ENCODE measurements around the gene EPOP. TPM values are rescaled to one million over a fixed set of nuclear protein-coding genes. Genes with fewer than 3 reads are reported as not detected.

The EPOP gene
- total RNA-seq, 1 donor from 2014 or later: 13.0 TPM

- Mint-ChIP-seq H3K4me1 (peaks cover 24% of the 10 kb centered on the region), H3K27me3 (ENCODE audit: low read depth) (peaks cover 46% of the 10 kb centered on the region), H3K9me3 (no peaks in the 10 kb centered on the region), H3K36me3 (ENCODE audit: low read depth) (no peaks in the 10 kb centered on the region), H3K4me3 (peak overlapping the region; percentile 4), H3K27ac (ENCODE audit: unreplicated experiment) (no peak overlapping the region)
- TF ChIP-seq CTCF (conservative IDR thresholded peaks at IDR 0.05): peak; percentile 98
- DNase-seq (ENCODE audit: low read depth, low spot score): peak; percentile 69
These were observed 7.5 kb downstream of the EPOP start for GRCh38 chr17:38667099-38667786.

GRCh38 chr17:38663964-38664644 lies 10.7 kb downstream of the EPOP start:
- no peak overlapping the region for H3K4me3 Mint-ChIP-seq
- no peak for TF ChIP-seq CTCF (conservative IDR thresholded peaks at IDR 0.05)
- peaks cover 18% of the 10 kb centered on the region for H3K4me1 Mint-ChIP-seq
- no peak for DNase-seq (ENCODE audit: low read depth, low spot score)
- peaks cover 14% of the 10 kb centered on the region for H3K27me3 Mint-ChIP-seq (ENCODE audit: low read depth)
- H3K27ac Mint-ChIP-seq (ENCODE audit: unreplicated experiment): peak overlapping the region; percentile 1
- no peaks in the 10 kb centered on the region for H3K9me3 Mint-ChIP-seq
- no peaks in the 10 kb centered on the region for H3K36me3 Mint-ChIP-seq (ENCODE audit: low read depth)

GRCh38 chr17:38663125-38663751 lies 11.5 kb downstream of the EPOP start:
- H3K27me3 Mint-ChIP-seq (ENCODE audit: low read depth): peaks cover 6% of the 10 kb centered on the region
- peak; percentile 79 for DNase-seq (ENCODE audit: low read depth, low spot score)
- no peaks in the 10 kb centered on the region for H3K36me3 Mint-ChIP-seq (ENCODE audit: low read depth)
- H3K4me3 Mint-ChIP-seq: no peak overlapping the region
- H3K9me3 Mint-ChIP-seq: no peaks in the 10 kb centered on the region
- TF ChIP-seq CTCF (conservative IDR thresholded peaks at IDR 0.05): peak; percentile 81
- H3K4me1 Mint-ChIP-seq: peaks cover 24% of the 10 kb centered on the region
- no peak overlapping the region for H3K27ac Mint-ChIP-seq (ENCODE audit: unreplicated experiment)

- DNase-seq (ENCODE audit: low read depth, low spot score): no peak
- no peaks in the 10 kb centered on the region for H3K36me3 Mint-ChIP-seq (ENCODE audit: low read depth)
- TF ChIP-seq CTCF (conservative IDR thresholded peaks at IDR 0.05): no peak
- no peaks in the 10 kb centered on the region for H3K27me3 Mint-ChIP-seq (ENCODE audit: low read depth)
- peak overlapping the region; percentile 27 for H3K4me3 Mint-ChIP-seq
- H3K9me3 Mint-ChIP-seq: no peaks in the 10 kb centered on the region
- H3K27ac Mint-ChIP-seq (ENCODE audit: unreplicated experiment): peak overlapping the region; percentile 40
- H3K4me1 Mint-ChIP-seq: peaks cover 38% of the 10 kb centered on the region
These were observed 14.4 kb downstream of the EPOP start for GRCh38 chr17:38660097-38661025.

GRCh38 chr17:38659415-38659814 lies 15.3 kb downstream of the EPOP start:
- Mint-ChIP-seq H3K4me3 (no peak overlapping the region), H3K4me1 (peaks cover 44% of the 10 kb centered on the region), H3K9me3 (no peaks in the 10 kb centered on the region), H3K36me3 (ENCODE audit: low read depth) (no peaks in the 10 kb centered on the region), H3K27ac (ENCODE audit: unreplicated experiment) (no peak overlapping the region), H3K27me3 (ENCODE audit: low read depth) (no peaks in the 10 kb centered on the region)
- no peak for DNase-seq (ENCODE audit: low read depth, low spot score)
- TF ChIP-seq CTCF (conservative IDR thresholded peaks at IDR 0.05): no peak
